Left kidney (tissue), 2 donors: ENCODE measurements around the gene MRPL28. TPM values are rescaled to one million over a fixed set of nuclear protein-coding genes. Genes with fewer than 3 reads are reported as not detected.
"Not testable (repeated sequence)": the region's sequence is repeated elsewhere in the genome, so short reads cannot be mapped to it uniquely, and the experiment has no call there.

Source experiments
- DNase-seq: peaks from one replicate; pipeline ENCODE4 v3.0.0-alpha.2; 2013
- polyA plus RNA-seq: library from polyadenylated mRNA; unstranded; fragments of 120-200 nt; gene quantifications from one replicate; pipeline ENCODE4 v1.2.1, GENCODE V29; 2013; ENCODE audit not compliant: insufficient read length

Gene MRPL28
- polyA plus RNA-seq, 1 donor: 52.8 TPM

DNA sequence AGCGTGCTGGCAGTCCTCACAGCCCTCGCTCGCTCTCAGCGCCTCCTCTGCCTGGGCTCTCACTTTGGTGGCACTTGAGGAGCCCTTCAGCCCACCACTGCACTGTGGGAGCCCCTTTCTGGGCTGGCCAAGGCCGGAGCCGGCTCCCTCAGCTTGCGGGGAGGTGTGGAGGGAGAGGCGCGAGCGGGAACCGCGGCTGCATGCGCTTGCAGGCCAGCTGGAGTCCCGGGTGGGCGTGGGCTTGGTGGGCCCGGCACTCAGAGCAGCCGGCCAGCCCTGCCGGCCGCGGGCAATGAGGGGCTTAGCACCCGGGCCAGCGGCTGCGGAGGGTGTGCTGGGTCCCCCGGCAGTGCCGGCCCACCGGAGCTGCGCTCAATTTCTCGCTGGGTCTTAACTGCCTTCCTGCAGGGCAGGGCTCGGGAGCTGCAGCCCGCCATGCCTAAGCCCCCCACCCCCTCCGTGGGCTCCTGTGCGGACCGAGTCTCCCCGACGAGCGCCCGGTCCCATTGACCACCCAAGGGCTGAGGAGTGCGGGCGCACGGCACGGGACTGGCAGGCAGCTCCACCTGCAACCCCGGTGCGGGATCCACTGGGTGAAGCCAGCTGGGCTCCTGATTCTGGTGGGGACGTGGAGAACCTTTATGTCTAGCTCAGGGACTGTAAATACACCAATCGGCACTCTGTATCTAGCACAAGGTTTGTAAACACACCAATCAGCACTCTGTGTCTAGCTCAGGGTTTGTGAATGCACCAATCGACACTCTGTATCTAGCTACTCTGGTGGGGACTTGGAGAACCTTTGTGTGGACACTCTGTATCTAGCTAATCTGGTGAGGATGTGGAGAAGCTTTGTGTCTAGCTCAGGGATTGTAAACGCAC is 29.0 kb downstream of the MRPL28 start:
- not testable (repeated sequence) for DNase-seq

DNA sequence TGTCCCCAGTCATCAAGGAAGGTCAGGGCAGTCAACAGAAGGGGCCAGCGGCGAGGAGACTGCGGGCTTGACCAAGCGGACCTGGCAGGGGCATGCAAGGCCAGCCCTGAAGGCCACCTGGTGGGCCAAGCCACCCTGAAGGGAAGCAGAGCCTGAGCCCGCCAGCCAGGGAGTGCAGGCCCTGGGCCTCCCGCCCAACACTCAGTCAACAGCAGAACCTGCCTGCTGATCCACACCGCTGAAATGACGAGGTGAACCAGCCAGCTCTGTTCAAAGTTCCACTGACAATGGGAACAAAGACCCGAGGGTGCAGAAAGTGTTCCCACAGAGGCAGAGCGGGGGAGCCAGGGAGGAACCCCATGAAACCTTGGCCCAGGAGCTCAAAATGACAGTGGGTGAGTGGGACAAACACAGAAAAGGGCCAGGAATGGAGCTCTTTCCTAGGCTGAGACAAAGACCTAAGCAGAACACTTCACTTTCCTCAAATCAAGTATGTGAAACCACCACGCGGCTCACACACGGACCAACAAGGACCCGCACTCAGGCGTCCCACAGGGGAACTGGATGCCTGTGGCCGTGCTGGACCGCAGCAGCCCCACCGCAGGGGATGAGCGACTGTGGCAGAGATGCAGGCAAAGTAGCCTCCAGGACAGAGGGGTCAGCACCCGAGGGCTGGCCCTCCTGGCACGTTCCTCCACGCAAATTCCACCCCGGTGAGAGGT is 29.8 kb downstream of the MRPL28 start:
- DNase-seq: no peak

- DNase-seq: no peak
Measured at GRCh38 chr16:339680-340079, 30.7 kb downstream of the MRPL28 start.

DNA sequence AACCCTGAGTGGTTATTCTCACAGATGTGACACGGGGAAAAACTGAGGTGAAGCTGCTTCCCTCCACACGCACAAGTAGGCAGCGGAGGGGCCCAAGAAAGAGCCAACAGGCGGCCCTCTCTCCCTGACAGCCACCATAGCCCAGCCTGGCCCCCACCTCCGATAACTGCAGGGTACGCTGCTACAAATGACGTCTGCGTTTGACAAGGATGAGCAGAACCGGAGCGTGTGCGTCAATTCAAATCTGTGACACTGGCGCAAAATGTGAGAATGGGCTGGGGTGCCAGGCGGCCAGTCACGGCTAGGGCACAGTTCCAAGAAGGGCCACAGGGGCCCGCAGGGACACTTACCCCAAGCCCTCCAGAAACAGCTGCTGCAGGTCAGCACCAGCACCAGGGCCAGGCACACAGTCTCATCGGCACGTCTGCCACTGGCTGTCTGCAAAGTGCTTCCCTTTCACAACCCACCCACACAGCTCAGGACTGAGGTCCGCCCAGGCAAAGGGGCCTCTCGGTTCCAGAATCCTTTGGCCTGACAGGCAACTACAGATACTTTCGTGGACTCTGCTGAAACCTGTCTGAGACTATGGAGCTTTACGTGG is 32.3 kb downstream of the MRPL28 start:
- no peak for DNase-seq

GRCh38 chr16:337437-337836 is 32.9 kb downstream of the MRPL28 start:
- no peak for DNase-seq

DNA sequence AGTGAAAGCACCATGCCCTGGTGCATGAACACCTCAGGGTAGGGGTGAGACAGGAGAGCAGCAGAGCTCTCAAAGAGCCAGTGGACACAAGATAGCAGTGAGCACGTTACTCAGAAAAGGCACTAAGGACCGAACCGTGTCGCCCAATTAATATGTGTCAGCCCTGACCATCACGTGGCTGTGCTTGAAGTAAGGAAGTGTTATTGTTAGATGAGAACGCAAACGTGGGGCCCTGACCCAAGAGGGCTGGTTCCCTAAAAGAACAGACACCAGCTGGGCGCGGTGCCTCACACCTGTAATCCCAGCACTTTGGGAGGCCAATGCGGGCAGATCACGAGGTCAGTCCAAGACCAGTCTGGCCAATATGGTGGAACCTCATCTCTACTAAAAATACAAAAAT is 34.1 kb downstream of the MRPL28 start:
- DNase-seq: no peak

DNA sequence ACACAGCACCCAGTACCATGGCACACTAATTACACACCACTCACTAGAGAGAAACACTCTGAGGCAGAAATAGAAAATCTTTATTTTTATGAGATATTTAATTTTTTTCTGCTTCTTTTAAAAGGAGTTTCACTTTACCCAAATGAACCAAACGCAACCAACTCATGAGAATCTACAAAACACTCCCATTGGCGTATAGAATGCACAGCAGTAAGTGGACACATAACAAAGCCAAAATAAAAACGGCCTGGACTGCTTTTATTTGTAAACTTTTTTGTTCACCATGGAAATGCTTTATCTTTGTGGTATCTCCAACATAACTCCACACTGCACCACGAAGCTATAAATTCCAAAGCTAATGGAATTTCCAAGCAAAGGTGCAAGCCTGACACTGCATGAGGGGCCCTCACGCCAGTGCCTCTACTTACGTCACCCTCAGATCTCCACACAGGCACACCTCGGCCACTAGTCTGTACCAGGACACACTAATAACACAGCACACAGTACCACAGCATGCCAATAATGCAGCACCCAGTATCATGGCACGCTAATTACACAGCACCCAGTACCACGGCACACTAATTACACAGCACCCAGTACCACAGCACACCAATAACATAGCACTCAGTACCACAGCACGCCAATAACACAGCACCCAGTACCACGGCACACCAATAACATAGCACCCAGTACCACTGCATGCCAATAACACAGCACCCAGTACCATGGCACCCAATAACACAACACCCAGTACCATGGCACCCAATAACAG is 35.3 kb downstream of the MRPL28 start:
- not testable (repeated sequence) for DNase-seq

GRCh38 chr16:334164-334832 is 36.0 kb downstream of the MRPL28 start:
- not testable (repeated sequence) for DNase-seq

DNA sequence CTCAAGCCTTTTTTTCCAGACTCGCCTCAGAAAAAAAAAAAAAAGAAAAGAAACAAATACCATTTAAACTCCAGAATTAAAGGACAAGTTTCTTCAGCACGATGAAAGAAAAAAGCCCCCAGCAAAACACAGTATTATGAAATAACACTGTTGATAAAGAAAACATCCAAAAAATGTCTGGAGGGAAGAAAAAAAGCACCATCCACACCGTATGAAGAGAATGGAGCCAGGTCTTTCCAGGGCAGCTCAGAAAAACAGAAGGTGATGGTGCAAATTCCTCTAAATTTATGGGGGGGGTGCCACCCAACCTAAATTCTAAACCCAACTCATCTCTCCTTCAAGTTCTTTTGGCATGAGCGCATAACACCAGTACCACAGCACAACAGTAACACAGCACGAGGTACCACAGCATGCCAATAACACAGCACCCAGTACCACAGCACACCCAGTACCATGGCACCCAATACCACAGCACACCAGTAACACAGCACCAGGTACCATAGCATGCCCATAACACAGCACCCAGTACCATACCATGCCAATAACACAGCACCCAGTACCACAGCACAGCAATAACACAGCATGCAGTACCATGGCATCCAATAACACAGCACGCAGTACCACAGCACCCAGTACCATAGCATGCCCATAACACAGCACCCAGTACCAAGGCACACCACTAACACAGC is 36.8 kb downstream of the MRPL28 start:
- no peak for DNase-seq

DNA sequence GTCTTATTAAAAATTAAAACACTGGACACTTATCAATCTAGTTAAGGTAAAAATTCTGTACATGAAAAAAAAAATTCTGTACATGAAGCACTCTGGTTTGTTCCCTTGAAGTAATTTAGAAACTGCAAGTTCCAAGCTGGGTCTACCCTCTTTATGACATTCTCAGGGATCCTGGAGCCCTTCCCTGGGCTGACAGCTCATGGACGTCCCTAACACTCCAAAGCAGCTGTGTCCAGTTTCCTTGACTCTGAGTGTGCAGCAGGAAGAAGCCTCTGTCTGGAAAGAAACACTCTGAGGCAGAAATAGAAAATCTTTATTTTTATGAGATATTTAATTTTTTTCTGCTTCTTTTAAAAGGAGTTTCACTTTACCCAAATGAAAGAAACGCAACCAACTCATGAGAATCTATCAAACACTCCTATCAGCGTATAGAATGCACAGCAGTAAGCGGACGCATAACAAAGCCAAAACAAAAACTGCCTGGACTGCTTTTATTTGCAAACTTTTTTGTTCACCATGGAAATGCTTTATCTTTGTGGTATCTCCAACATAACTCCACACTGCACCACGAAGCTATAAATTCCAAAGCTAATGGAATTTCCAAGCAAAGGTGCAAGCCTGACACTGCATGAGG is 39.0 kb downstream of the MRPL28 start:
- not testable (repeated sequence) for DNase-seq

DNA sequence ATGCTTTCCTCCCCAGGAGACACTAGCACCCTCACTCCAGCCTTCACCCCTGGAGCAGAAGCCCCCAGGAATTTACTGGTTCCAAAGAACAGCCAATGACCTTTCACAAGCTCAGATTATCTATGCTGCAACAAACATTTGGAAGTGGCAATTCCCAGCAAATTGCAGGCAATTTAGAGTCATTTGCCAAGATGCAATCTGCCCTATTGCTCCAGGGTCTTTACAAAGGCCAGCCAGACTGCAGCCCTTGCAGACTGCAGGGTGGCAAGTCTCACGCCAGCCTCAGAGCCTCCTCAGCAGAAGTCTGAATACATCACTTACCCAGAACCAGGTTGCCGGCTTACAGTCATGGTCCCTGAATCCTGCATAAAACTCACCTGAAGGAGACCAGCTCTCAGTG is 39.6 kb downstream of the MRPL28 start:
- DNase-seq: no peak

DNA sequence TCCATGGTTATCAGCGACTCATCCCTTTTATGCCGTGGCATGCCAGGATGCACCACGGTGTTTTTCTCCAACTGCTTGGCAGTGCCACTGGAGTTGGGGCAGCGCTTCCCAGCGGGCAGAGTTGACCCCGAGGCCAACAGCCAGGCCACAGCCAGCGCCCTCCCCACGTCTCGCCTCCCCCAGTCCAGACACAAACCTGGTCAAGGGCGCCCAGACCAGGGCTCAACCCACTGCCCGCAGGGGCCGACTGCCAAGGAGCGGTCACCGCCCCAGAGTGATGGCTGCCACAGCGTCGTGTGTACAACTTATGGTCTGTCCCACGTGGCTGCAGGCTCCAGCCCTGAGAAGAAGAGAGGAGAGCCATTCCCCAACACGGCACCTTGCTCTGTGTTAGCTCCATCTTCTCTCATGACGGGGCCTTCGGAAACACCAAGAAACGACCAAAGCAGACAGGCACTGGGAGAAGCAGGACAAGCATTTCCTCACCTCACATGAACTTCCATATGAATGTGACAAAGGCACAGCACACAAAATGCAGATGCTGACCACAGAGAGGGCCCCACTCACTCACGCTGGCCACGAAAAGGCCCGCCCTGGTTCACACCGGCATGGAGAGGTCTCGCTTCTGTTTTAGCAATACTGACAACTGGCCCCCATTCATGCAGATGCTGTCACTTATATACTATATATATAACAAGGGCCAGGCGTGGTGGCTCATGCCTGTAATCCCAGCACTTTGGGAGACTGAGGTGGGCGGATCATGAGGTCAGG is 44.8 kb downstream of the MRPL28 start:
- DNase-seq: no peak

DNA sequence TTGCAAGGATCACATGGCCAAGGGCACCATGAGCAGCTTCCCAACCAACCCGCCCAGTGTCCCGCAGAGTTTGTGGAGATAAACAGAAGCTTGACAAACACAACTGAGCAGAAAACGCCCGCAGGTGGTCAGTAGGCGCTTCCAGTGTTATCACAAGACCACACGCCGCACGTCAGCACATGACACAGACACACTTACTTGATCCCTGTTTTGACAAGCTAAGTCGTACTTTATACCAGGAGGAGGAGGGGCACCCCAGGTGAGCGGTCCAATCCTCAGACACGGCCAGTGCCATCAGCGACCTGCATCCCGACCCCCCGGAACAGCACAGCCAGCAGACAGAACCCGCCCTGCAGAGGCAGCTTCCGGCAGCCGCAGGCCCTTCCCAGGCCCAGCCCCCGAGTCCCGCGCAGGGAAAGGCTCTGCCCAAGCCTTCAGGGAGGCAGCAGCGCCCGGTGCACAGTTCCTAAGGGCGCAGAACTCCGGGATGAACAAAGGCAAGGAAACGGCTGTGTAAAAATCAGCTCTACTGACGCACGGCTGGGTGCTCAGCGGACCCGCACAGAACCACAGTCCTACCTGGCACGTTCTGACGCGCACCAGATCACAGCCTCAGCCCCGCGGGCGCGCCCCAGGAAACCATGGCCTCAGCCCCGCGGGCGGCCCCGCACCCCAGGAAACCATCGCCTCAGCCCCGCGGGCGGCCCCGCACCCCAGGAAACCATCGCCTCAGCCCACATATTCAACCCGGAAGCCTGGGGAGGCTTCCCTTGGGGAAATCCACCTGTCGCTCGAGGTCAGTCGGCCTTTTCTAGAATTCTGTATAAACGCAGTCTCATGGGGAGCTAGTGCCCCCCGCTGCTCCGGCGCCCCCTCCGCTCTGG is 45.6 kb downstream of the MRPL28 start:
- DNase-seq: no peak

DNA sequence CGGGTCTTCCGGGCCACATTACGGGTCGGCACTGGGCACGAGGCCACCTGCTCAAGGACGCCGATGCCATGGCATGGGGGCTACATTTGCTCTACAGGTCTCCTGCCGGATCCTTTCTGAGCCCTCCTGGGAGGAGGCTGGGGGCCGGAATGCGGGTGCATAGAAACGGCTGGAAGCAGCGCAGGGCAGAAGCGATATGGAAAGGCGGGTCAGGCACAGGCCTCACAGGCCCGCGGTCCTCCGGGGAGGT is 46.2 kb downstream of the MRPL28 start:
- no peak for DNase-seq

DNA sequence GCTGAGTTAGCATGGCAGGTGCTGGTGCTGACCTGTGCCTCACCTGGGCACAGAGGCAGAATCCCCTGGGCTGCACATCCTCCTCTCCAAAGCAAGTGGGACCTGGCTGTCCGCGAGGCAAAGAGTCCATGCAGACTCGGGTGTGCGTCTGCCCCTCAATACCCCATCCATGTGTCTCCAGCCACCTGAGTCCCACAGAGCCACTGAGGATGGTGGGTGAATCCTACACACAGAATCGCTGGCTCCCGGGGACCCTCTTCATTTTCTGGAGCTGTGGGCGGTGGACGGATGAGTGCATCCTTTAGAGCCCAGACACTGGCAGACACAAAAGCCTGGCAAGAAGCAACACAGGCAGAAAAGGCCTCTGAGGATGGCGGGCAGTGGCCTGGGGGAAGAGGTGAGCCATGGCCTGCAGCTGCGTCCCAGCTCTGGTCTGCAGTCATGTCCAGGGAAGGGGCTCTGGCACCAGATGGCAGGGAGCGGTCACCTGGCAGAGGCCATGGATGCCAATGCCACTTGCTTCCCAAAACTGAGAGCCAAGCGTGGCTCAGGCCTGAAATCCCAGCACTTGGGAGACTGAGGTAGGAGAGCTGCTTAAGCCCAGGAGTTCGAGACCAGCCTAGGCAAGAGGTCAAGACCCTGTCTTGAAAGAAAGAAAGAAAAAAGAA is 47.7 kb downstream of the MRPL28 start:
- DNase-seq: no peak

DNA sequence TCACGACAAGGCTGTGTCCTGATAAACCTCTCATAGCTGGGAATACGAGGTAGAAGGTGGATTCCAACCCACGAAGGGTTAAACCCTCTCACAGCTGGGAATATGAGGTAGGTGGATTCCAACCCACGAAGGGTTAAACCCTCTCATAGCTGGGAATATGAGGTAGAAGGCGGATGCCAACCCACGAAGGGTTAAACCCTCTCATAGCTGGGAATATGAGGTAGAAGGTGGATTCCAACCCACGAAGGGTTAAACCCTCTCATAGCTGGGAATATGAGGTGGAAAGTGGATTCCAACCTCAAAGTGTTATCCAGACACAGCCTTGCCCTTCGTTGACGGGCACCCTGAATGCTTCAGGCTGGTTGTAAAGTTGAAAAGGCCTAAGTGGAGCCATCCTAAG is 48.8 kb downstream of the MRPL28 start:
- no peak for DNase-seq

DNA sequence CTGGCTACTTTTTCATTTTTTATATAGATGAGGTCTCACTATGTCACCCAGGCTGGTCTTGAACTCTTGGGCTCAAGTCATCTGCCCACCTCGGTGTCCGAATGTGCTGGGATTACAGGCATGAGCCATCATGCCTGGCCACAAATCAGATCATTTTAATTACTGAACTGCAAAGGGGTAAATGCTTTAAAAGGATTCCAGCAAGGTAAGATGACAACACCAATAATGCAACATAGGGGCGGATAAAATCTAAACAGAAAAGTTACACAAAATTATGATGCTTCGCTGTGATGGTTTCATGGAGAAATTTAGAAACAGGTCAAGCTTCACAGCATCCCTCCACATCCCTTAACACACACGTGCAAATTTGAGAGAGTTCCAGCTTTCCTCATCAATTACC is 50.1 kb downstream of the MRPL28 start:
- no peak for DNase-seq

DNA sequence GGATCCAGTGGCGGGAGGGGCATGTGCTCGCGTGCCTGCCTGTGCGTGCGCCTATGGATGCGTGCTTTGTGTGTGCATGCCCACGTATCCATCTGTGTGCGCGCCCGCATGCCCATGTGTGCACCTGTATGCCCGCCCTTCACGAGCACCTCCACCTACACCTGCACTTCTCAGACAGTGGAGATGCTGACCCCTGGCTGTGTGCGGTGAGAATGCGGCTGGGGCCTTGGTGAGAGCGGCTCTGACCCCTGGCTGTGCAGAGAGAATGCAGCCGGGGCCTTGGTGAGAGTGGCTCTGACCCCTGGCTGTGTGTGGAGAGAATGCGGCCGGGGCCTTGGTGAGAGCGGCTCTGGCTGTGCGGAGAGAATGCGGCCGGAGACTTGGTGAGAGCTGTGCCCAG is 51.7 kb downstream of the MRPL28 start:
- DNase-seq: no peak
